ENCODE measurements around the gene GALNTL6. TPM values are rescaled to one million over a fixed set of nuclear protein-coding genes. Genes with fewer than 3 reads are reported as not detected.

The GALNTL6 gene
- total RNA-seq, 1 experiment from 2014 or later: not detected

- no peaks in the 10 kb centered on the region for H3K4me1 Mint-ChIP-seq (ENCODE audit: insufficient read depth, unreplicated experiment)
- intact Hi-C loops (cut with micrococcal nuclease): no loop called here
- POLR2A ChIA-PET: no interaction called here
- no peaks in the 10 kb centered on the region for H3K36me3 Mint-ChIP-seq (ENCODE audit: insufficient read depth, unreplicated experiment)
- TF ChIP-seq CTCF (IDR thresholded peaks at IDR 0.05; ENCODE audit: unreplicated experiment): no peak
- CTCF ChIA-PET: no interaction called here
- no peak overlapping the region for H3K27ac Mint-ChIP-seq (ENCODE audit: low read depth, unreplicated experiment)
- DNase-seq (ENCODE audit: unreplicated experiment): no peak
- no TSS peak for BruUV-seq (replicated peaks)
- peaks cover 100% of the 10 kb centered on the region for H3K27me3 Mint-ChIP-seq (ENCODE audit: insufficient read depth, unreplicated experiment)
- no peaks in the 10 kb centered on the region for H3K9me3 Mint-ChIP-seq (ENCODE audit: unreplicated experiment)
- no peak overlapping the region for H3K4me3 Mint-ChIP-seq (ENCODE audit: unreplicated experiment)
These were observed 1000.2 kb downstream of the GALNTL6 start for GRCh38 chr4:172813359-172813923.

- H3K9me3 Mint-ChIP-seq (ENCODE audit: unreplicated experiment): no peaks in the 10 kb centered on the region
- H3K4me3 Mint-ChIP-seq (ENCODE audit: unreplicated experiment): no peak overlapping the region
- BruUV-seq (replicated peaks): no TSS peak
- intact Hi-C loops (cut with micrococcal nuclease): no loop called here
- H3K27ac Mint-ChIP-seq (ENCODE audit: low read depth, unreplicated experiment): no peak overlapping the region
- no peaks in the 10 kb centered on the region for H3K4me1 Mint-ChIP-seq (ENCODE audit: insufficient read depth, unreplicated experiment)
- peaks cover 100% of the 10 kb centered on the region for H3K27me3 Mint-ChIP-seq (ENCODE audit: insufficient read depth, unreplicated experiment)
- ChIA-PET CTCF (no interaction called here), POLR2A (interaction anchor here (1.2 kb wide), 1 partner anchor 10 kb away, joined by 4 read pairs; no protein-coding TSS in a partner anchor)
- no peak for DNase-seq (ENCODE audit: unreplicated experiment)
- no peaks in the 10 kb centered on the region for H3K36me3 Mint-ChIP-seq (ENCODE audit: insufficient read depth, unreplicated experiment)
- TF ChIP-seq CTCF (IDR thresholded peaks at IDR 0.05; ENCODE audit: unreplicated experiment): no peak
These were observed 1002.4 kb downstream of the GALNTL6 start for GRCh38 chr4:172815499-172816164.

GRCh38 chr4:172818901-172819300, 1005.7 kb downstream of the GALNTL6 start:
- no peak overlapping the region for H3K27ac Mint-ChIP-seq (ENCODE audit: low read depth, unreplicated experiment)
- no peak overlapping the region for H3K4me3 Mint-ChIP-seq (ENCODE audit: unreplicated experiment)
- no peak for DNase-seq (ENCODE audit: unreplicated experiment)
- BruUV-seq (replicated peaks): no TSS peak
- ChIA-PET CTCF (no interaction called here), POLR2A (interaction anchor here (0.7 kb wide), 1 partner anchor 1179 kb away, joined by 3 read pairs; no protein-coding TSS in a partner anchor)
- TF ChIP-seq CTCF (IDR thresholded peaks at IDR 0.05; ENCODE audit: unreplicated experiment): no peak
- no peaks in the 10 kb centered on the region for H3K9me3 Mint-ChIP-seq (ENCODE audit: unreplicated experiment)
- intact Hi-C loops (cut with micrococcal nuclease): no loop called here
- no peaks in the 10 kb centered on the region for H3K36me3 Mint-ChIP-seq (ENCODE audit: insufficient read depth, unreplicated experiment)
- peaks cover 100% of the 10 kb centered on the region for H3K27me3 Mint-ChIP-seq (ENCODE audit: insufficient read depth, unreplicated experiment)
- H3K4me1 Mint-ChIP-seq (ENCODE audit: insufficient read depth, unreplicated experiment): no peaks in the 10 kb centered on the region

- no peak overlapping the region for H3K4me3 Mint-ChIP-seq (ENCODE audit: unreplicated experiment)
- ChIA-PET POLR2A (interaction anchor here (0.7 kb wide), 1 partner anchor 1179 kb away, joined by 3 read pairs; no protein-coding TSS in a partner anchor), CTCF (no interaction called here)
- peaks cover 100% of the 10 kb centered on the region for H3K27me3 Mint-ChIP-seq (ENCODE audit: insufficient read depth, unreplicated experiment)
- H3K9me3 Mint-ChIP-seq (ENCODE audit: unreplicated experiment): no peaks in the 10 kb centered on the region
- no peaks in the 10 kb centered on the region for H3K36me3 Mint-ChIP-seq (ENCODE audit: insufficient read depth, unreplicated experiment)
- no peak for TF ChIP-seq CTCF (IDR thresholded peaks at IDR 0.05; ENCODE audit: unreplicated experiment)
- no peak for DNase-seq (ENCODE audit: unreplicated experiment)
- H3K4me1 Mint-ChIP-seq (ENCODE audit: insufficient read depth, unreplicated experiment): no peaks in the 10 kb centered on the region
- no peak overlapping the region for H3K27ac Mint-ChIP-seq (ENCODE audit: low read depth, unreplicated experiment)
- no TSS peak for BruUV-seq (replicated peaks)
- intact Hi-C loops (cut with micrococcal nuclease): no loop called here
These were observed 1006.1 kb downstream of the GALNTL6 start for GRCh38 chr4:172819353-172819752.
